Ectodermal cell (in vitro differentiated cells): ENCODE results near the gene BTBD9.

Source experiments
- H3K27ac ChIP-seq: 2 replicates; pipeline ENCODE4 v1.7.0; 2013; ENCODE audit warnings: mild to moderate bottlenecking, low read depth, low read length; ENCODE audit not compliant: insufficient read depth, poor library complexity, severe bottlenecking
- H3K27me3 ChIP-seq: 2 replicates; pipeline ENCODE4 v1.7.0; 2013; ENCODE audit warnings: mild to moderate bottlenecking, low read length; ENCODE audit not compliant: insufficient read depth, control insufficient read depth, poor library complexity, severe bottlenecking
- H3K36me3 ChIP-seq: one replicate; pipeline ENCODE4 v1.7.0; 2013; ENCODE audit warnings: low read length; ENCODE audit not compliant: control insufficient read depth, insufficient read depth
- H3K4me1 ChIP-seq: one replicate; pipeline ENCODE4 v1.7.0; 2013; ENCODE audit warnings: low read length; ENCODE audit not compliant: control insufficient read depth, insufficient read depth
- H3K4me3 ChIP-seq: 2 replicates; pipeline ENCODE4 v1.7.0; 2013; ENCODE audit warnings: low read depth, low read length, control low read depth; ENCODE audit not compliant: insufficient read depth
- H3K9me3 ChIP-seq: 2 replicates; pipeline ENCODE4 v1.7.0; 2013; ENCODE audit warnings: mild to moderate bottlenecking, low read length, moderate library complexity; ENCODE audit not compliant: control insufficient read depth
- WGBS, 2 experiments: methylation state at CpG; one replicate each; pipeline ENCODE4 v1.1.7; 2013; ENCODE audit warnings: missing lambda C conversion rate in 2 of 2; 5-methylcytosine and 5-hydroxymethylcytosine counted together

The BTBD9 gene

GRCh38 chr6:38212116-38212515 is 427.6 kb downstream of the BTBD9 start:
- H3K36me3 ChIP-seq, result no peaks in the 10 kb centered on the region
- H3K9me3 ChIP-seq, result no peaks in the 10 kb centered on the region
- no peak overlapping the region for H3K27ac ChIP-seq
- 94 to 98% methylated on average over 3 of the region's 3 CpGs for WGBS, 2 experiments
- H3K4me3 ChIP-seq, result no peak overlapping the region
- peaks cover 22% of the 10 kb centered on the region for H3K4me1 ChIP-seq
- H3K27me3 ChIP-seq, result no peaks in the 10 kb centered on the region

GRCh38 chr6:38209371-38210260 is 430.1 kb downstream of the BTBD9 start:
- no peak overlapping the region for H3K4me3 ChIP-seq
- H3K36me3 ChIP-seq, result no peaks in the 10 kb centered on the region
- peaks cover 17% of the 10 kb centered on the region for H3K4me1 ChIP-seq
- H3K27ac ChIP-seq, result no peak overlapping the region
- no peaks in the 10 kb centered on the region for H3K27me3 ChIP-seq
- WGBS, 2 experiments, result 87 to 88% methylated on average over 18 of the region's 18 CpGs
- no peaks in the 10 kb centered on the region for H3K9me3 ChIP-seq

- Histone ChIP-seq H3K9me3 (no peaks in the 10 kb centered on the region), H3K27ac (no peak overlapping the region), H3K27me3 (no peaks in the 10 kb centered on the region), H3K36me3 (no peaks in the 10 kb centered on the region), H3K4me3 (no peak overlapping the region), H3K4me1 (peaks cover 15% of the 10 kb centered on the region)
- WGBS, 2 experiments, result 96% methylated on average over 7 to 8 of the region's 8 CpGs
Observed at GRCh38 chr6:38208028-38208427, 431.7 kb downstream of the BTBD9 start.

GRCh38 chr6:38207375-38207774 is 432.4 kb downstream of the BTBD9 start:
- Histone ChIP-seq H3K9me3 (no peaks in the 10 kb centered on the region), H3K4me3 (no peak overlapping the region), H3K36me3 (no peaks in the 10 kb centered on the region), H3K4me1 (peaks cover 9% of the 10 kb centered on the region), H3K27ac (no peak overlapping the region), H3K27me3 (no peaks in the 10 kb centered on the region)
- WGBS, 2 experiments, result 85% methylated on average over 2 to 3 of the region's 4 CpGs

DNA sequence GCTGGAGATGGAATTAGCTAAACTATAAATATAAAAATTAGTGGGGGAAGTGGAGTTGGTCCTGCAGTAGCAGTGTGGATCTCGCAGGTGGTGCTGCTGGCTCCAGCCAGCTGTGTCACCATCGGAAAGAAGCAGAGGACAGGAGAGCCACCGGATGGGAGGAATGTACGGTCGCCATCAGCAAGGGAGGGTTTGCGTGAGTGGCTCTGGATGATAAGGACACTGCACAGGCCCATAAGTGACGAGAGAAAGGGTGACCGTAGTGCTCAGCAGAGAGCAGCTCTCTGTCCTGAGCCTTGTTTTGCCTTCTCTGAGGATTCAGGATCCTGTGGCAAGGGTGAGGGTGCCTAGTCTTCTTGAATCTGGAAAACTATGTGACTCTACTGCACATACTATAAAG is 441.5 kb downstream of the BTBD9 start:
- Histone ChIP-seq H3K27ac (no peak overlapping the region), H3K27me3 (no peaks in the 10 kb centered on the region), H3K4me1 (peaks cover 13% of the 10 kb centered on the region), H3K9me3 (no peaks in the 10 kb centered on the region), H3K36me3 (no peaks in the 10 kb centered on the region), H3K4me3 (no peak overlapping the region)
- WGBS, 2 experiments, result 87 to 93% methylated on average over 8 of the region's 8 CpGs

- H3K4me1 ChIP-seq, result peaks cover 36% of the 10 kb centered on the region
- H3K36me3 ChIP-seq, result no peaks in the 10 kb centered on the region
- no peak overlapping the region for H3K27ac ChIP-seq
- H3K4me3 ChIP-seq, result no peak overlapping the region
- no peaks in the 10 kb centered on the region for H3K27me3 ChIP-seq
- WGBS, 2 experiments, result 93 to 98% methylated on average over 5 of the region's 5 CpGs
- H3K9me3 ChIP-seq, result no peaks in the 10 kb centered on the region
Observed at GRCh38 chr6:38195113-38195635, 444.6 kb downstream of the BTBD9 start.

DNA sequence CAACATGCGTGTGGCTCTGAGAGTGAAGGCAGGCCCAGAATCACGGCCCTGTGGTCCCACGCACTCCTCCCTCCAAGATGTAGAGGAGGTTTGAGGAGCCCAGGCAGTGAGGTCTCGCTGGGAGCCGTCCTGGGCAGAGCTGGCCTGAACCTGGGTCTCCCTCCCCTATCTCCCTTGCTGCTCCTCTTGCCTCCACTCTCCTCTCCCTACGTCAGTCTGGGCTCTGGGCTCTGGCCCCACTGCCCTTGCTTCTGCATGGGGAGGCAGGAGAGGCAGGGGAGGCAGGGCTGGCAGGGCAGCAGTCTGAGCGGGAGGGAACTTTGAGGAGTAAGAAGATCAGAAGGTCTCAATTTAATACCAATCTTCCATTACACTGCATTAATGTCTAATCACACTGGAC is 445.1 kb downstream of the BTBD9 start:
- H3K27ac ChIP-seq, result no peak overlapping the region
- WGBS, 2 experiments, result 86 to 91% methylated on average over 6 to 7 of the region's 7 CpGs
- no peak overlapping the region for H3K4me3 ChIP-seq
- peaks cover 36% of the 10 kb centered on the region for H3K4me1 ChIP-seq
- H3K36me3 ChIP-seq, result no peaks in the 10 kb centered on the region
- H3K9me3 ChIP-seq, result no peaks in the 10 kb centered on the region
- H3K27me3 ChIP-seq, result no peaks in the 10 kb centered on the region

DNA sequence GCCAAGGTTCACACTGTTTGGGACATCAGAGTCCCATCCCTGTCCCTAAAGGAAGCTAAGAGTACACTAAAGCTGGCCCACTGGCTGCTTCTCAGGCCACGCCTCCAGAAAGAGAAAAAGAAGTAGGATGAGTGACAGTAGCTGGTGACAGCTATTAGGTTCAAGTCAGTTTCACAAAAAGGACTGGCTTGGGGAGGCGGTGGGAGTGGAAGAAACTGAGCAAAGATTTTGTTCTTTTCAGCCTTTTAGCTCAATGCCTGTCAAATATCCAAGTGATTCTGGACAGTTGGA is 445.5 kb downstream of the BTBD9 start:
- peaks cover 36% of the 10 kb centered on the region for H3K4me1 ChIP-seq

GRCh38 chr6:38193481-38194281 is 446.0 kb downstream of the BTBD9 start:
- Histone ChIP-seq H3K9me3 (no peaks in the 10 kb centered on the region), H3K27ac (no peak overlapping the region)
- WGBS, 2 experiments, result 84 to 88% methylated on average over 9 of the region's 9 CpGs

More for the DNA sequence above, 445.5 kb downstream of the BTBD9 start:
- Histone ChIP-seq H3K36me3 (no peaks in the 10 kb centered on the region), H3K27me3 (no peaks in the 10 kb centered on the region), H3K4me3 (no peak overlapping the region), H3K27ac (no peak overlapping the region), H3K9me3 (no peaks in the 10 kb centered on the region)
- WGBS, 2 experiments, result 87 to 88% methylated on average over 2 of the region's 2 CpGs

DNA sequence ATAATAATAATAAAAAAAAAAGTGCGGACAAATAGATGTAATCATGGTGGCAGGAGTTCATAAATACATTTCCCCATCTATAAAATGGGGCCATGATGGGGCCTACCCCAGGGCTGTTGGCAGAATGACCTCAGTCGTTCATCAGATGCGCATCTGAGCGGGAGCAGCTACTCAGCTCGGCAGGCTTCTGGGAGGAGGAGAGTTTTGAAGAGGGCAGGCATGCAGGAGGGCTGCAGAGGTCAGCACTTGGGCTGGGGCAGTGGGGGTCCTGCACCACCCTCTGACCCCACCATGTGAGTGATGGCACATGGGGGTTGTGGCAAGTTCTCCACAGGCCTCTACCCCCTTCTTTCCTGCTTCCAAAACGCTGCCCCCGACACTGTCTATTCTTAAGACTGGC is 446.7 kb downstream of the BTBD9 start:
- WGBS, 2 experiments, result 64 to 73% methylated on average over 6 to 7 of the region's 7 CpGs
- Histone ChIP-seq H3K27me3 (no peaks in the 10 kb centered on the region), H3K27ac (no peak overlapping the region), H3K4me1 (peaks cover 44% of the 10 kb centered on the region), H3K4me3 (no peak overlapping the region), H3K9me3 (no peaks in the 10 kb centered on the region), H3K36me3 (no peaks in the 10 kb centered on the region)

More at GRCh38 chr6:38193481-38194281, 446.0 kb downstream of the BTBD9 start:
- Histone ChIP-seq H3K27me3 (no peaks in the 10 kb centered on the region), H3K4me3 (no peak overlapping the region), H3K36me3 (no peaks in the 10 kb centered on the region), H3K4me1 (peaks cover 41% of the 10 kb centered on the region)
